LNCAP (cell line): Measurements from ENCODE around the gene RASGEF1C.
A peak's percentile ranks its signal among the peaks of the same experiment; 100 is the strongest.

ENCODE experiments used
- CTCF ChIP-seq: fragments of 450-650 bp; IDR thresholded peaks from 2 replicates; pipeline ENCODE4 v1.5.1; 2017; ENCODE audit warnings: mild to moderate bottlenecking

RASGEF1C gene

DNA sequence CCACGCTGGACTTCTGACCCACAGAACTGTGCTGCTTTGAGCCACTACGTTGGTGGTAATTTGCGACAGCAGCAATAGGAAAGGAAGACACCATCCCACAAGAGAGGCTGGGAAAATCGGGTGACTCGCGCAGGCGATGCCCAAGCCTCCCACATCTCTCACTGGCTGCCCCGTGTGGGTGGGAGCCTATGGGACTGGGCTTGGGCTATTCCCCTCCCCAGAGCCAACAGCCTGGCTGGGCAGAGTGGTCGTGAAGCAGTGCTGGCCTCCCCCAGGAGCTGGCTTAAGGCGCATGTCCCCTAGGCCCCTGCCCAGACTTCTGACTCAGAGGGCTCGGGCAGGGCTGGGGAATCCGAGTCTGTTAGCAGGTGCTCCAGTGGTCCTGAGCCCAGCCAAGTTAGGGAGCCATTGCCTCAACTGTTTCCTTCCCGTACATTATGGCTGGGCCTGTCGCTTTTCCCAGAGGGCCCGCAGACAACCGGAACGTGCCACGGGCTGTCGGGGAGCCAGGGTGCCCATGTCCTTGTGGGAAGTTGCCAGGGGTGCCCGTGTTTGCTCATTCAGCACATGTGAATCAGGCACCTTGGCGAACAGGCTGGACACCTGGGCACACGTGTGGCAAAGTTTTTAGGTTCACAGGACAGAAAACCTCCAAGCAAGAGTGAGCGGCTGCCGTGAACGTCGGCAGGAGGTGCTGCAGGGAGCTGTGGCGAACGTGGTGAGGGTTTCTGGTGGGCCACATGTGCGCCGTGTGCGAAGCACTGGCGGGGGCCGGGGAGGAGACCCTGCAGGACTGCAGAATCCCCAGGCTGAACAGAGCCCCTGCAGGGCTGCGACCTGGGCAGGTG, 7.0 kb upstream of the RASGEF1C start:
- no peak for TF ChIP-seq CTCF

DNA sequence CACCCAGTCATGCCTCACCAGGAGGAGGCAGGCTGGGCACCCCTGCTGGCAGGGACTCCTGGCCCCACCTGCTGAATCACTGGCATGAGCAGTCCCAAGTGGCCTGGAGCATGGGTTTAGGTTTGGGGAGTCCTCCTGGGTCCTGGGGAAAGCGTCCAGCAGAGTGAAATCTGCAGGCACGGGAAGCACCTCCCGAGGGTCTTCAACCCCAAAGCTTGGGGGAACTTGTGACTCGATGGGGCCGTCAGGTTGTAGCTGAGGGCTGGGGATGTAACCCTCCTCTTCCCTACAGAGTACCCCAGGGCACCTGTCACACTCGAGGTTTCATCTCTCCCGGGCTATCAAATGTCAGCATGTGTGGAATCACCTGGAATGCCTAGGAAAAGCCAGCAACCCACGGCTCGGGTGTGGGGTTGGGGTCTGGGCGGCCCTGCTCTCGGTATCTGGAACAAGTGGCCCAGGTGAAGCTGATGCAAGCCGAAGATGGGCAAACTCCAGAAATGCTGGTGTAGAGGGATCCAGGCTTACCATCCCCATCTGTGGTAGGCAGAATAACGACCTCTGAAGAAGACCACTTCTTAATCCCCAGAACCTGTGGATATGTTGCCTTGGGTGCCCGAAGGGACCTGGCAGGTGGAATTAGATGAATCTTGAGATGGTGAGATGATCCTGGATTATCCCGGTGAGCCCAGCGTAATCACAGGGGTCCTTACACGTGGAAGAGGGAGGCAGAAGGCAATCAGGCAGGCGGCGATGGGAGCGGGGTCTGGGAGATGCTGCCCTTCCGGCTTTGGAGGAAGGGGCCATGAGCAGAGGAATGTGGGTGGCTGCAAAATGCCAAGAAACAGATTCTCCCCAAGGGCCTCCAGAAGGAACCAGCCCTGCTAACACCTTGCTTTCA, 6.1 kb upstream of the RASGEF1C start:
- TF ChIP-seq CTCF, result no peak

DNA sequence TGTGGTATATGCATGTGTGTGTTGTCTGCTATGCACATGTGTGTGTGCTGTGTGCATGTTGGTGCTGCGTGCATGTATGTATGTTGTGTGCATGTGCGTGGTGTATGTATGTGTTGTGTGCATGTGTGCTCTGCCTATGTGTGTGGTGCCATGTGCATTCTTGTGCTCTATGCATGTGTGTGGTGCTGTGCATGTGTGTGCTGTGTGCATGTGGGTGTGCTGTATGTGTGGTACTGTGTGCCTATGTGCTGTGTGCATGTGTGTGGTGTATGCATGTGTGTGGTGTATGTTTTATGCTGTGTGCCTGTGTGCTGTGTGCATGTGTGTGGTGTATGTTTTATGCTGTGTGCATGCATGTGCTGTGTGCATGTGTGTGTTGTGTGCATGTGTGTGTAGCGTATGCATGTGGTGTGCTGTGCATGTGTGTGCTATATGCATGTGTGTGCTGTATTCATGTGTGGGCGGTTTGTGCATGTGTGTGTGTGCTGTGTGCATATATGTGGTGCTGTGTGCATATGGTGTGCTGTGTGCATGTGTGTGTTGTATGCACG, 4.7 kb upstream of the RASGEF1C start:
- no peak for TF ChIP-seq CTCF

DNA sequence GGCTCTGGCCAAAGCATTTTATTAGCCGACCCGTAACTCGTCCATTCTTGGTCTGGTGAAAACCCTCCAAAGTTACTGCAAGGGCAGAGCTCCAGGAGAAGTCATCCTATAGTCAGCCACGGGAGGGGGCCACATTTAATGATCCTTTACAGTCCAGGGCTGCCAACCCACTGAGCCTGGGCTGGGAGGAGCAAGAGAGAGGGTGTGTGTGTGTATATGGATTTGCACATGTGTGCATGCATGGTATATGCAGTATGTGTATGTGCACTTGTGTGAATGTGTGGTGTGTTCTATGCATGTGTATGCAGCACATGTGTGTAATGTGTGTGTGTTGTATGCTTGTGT, 4.2 kb upstream of the RASGEF1C start:
- peak; percentile 28; the same call in 1 of the 2 replicates for TF ChIP-seq CTCF

- TF ChIP-seq CTCF, result no peak
Measured at GRCh38 chr5:180212363-180213255, 3.6 kb upstream of the RASGEF1C start.

GRCh38 chr5:180211761-180212035, 2.7 kb upstream of the RASGEF1C start:
- TF ChIP-seq CTCF, result no peak
